VCaP (cell line): ENCODE measurements around the gene C9orf72.

Experiments used
- H3K27ac ChIP-seq: fragments of 450-650 bp; 2 replicates; pipeline ENCODE4 v1.5.1; 2017
- CTCF ChIP-seq: fragments of 450-650 bp; conservative IDR thresholded peaks from 2 replicates; pipeline ENCODE4 v1.5.1; 2017; ENCODE audit warnings: mild to moderate bottlenecking, moderate library complexity

The C9orf72 gene

GRCh38 chr9:27602954-27603353 lies 29.7 kb upstream of the C9orf72 start:
- no peak overlapping the region for H3K27ac ChIP-seq
- no peak for TF ChIP-seq CTCF

DNA sequence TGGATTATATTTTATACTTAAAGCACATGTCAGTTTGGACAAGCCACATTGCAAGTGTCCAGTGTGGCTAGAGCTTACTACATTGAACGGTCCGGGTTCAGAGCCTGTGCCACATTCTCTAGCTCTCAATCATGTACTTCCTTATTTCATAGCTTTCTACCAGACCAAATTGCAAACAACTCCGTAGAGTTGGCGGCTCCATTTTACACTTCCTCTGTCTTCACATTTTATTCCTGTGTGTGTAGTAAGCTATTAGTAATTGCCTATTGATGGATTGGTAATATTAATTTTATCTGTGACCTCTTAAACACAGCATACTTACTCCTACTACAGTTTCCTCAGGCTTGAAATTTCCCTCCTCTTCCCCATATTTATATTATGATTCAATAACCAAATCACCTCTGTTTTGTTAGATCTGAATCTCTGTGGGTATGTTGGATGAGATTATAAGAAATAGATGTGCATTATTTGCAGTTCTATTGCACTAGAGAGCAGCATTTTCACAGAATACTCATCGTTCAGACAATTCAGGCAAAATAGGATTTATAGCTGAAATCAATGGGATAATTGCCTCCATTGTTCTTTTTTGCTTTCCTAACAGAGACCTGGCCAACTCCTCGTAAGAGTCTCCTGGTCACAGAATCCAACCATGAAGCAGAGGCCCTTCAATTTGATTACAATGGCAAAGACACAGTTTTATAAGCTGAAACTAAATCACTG lies 29.0 kb upstream of the C9orf72 start:
- no peak for TF ChIP-seq CTCF
- H3K27ac ChIP-seq = no peak overlapping the region

GRCh38 chr9:27601396-27601795 lies 28.1 kb upstream of the C9orf72 start:
- no peak overlapping the region for H3K27ac ChIP-seq
- TF ChIP-seq CTCF = no peak

DNA sequence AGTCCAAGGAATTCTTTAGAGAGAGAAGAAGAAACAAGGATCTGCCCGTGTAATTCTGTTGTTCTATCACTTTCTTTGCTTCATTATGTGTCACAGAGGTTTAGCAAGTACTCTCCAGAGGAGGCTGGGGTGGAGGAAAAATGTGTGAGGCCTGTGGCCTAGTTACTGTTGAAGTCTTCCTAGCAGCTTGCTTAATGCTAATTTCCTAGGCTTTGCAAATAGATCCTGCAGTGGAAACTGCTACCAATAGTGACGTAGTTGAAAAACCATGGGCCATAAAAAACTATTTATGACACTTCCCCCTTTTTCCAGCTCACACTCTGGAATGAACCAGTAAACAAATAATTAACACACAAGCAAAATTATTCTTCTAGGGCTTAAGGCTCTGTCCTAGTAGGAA lies 27.0 kb upstream of the C9orf72 start:
- TF ChIP-seq CTCF = no peak
- no peak overlapping the region for H3K27ac ChIP-seq

- TF ChIP-seq CTCF = no peak
- H3K27ac ChIP-seq = no peak overlapping the region
Observed at GRCh38 chr9:27599870-27600238, 26.6 kb upstream of the C9orf72 start.

- H3K27ac ChIP-seq = no peak overlapping the region
- no peak for TF ChIP-seq CTCF
Observed at GRCh38 chr9:27599102-27599869, 26.0 kb upstream of the C9orf72 start.

DNA sequence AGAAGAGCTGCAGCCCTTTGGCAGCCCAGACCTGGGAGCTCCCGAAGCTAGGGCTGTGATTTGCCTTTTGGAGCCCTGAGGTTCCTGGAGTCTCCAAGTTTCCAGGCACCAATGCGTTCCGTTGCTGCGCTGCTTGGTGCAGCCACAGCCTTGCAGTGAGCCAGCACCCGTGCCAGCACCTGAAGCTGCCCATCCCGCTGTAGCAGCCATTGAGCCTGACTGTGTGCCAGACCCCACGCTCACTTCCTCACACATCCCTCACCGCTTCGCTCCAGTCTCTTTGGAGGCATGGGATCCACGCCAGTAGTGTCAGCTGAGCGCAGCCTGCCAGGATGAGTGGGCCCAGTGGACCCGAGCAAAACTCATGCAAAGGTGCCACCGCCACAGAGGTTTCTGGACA lies 22.5 kb upstream of the C9orf72 start:
- no peak overlapping the region for H3K27ac ChIP-seq
- TF ChIP-seq CTCF = no peak
